Type B pancreatic cell (in vitro differentiated cells): ENCODE results near the gene GFPT1. TPM values are rescaled to one million over a fixed set of nuclear protein-coding genes. Genes with fewer than 3 reads are reported as not detected.
"Not testable (repeated sequence)": the region's sequence is repeated elsewhere in the genome, so short reads cannot be mapped to it uniquely, and the experiment has no call there.

Experiments
- DNase-seq: peaks from one replicate; pipeline ENCODE4 v3.0.0; 2021; ENCODE audit warnings: mixed read lengths; ENCODE audit not compliant: unreplicated experiment; ENCODE audit errors: extremely low spot score
- H3K27ac Mint-ChIP-seq: 2 replicates; pipeline ENCODE4 v1.8.0; 2021; ENCODE audit warnings: mild to moderate bottlenecking, mixed read lengths
- H3K27me3 Mint-ChIP-seq: 2 replicates; pipeline ENCODE4 v1.8.0; 2021; ENCODE audit warnings: mixed read lengths
- H3K36me3 Mint-ChIP-seq: 2 replicates; pipeline ENCODE4 v1.8.0; 2021; ENCODE audit warnings: mixed read lengths
- H3K4me1 Mint-ChIP-seq: one replicate; pipeline ENCODE4 v1.8.0; 2021; ENCODE audit warnings: mixed read lengths; ENCODE audit not compliant: unreplicated experiment
- H3K4me3 Mint-ChIP-seq: 2 replicates; pipeline ENCODE4 v1.8.0; 2021; ENCODE audit warnings: mild to moderate bottlenecking, mixed read lengths
- H3K9me3 Mint-ChIP-seq: 2 replicates; pipeline ENCODE4 v1.8.0; 2021; ENCODE audit warnings: mixed read lengths
- CTCF ChIP-seq: fragments of 200-600 bp; sonication (generic); conservative IDR thresholded peaks from 2 replicates; pipeline ENCODE4 v1.5.0; 2021; ENCODE audit warnings: antibody characterized with exemption, mild to moderate bottlenecking
- total RNA-seq: library from RNA; stranded (reverse); gene quantifications from 2 replicates; pipeline ENCODE4 v1.2.1, GENCODE V29; 2021; ENCODE audit warnings: low replicate concordance

Gene GFPT1
- total RNA-seq, 1 donor from 2014 or later, result 46.0 TPM

- no peaks in the 10 kb centered on the region for H3K4me1 Mint-ChIP-seq
- no peaks in the 10 kb centered on the region for H3K9me3 Mint-ChIP-seq
- no peak for TF ChIP-seq CTCF
- DNase-seq, result no peak
- H3K4me3 Mint-ChIP-seq, result no peak overlapping the region
- H3K27ac Mint-ChIP-seq, result no peak overlapping the region
- H3K27me3 Mint-ChIP-seq, result no peaks in the 10 kb centered on the region
- H3K36me3 Mint-ChIP-seq, result peaks cover 25% of the 10 kb centered on the region
Observed at GRCh38 chr2:69358914-69359313, 28.1 kb downstream of the GFPT1 start.

GRCh38 chr2:69356471-69356870, 30.6 kb downstream of the GFPT1 start:
- no peak overlapping the region for H3K27ac Mint-ChIP-seq

GRCh38 chr2:69354976-69355375, 32.1 kb downstream of the GFPT1 start:
- not testable (repeated sequence) for H3K4me1 Mint-ChIP-seq, H3K9me3 Mint-ChIP-seq, H3K4me3 Mint-ChIP-seq, DNase-seq, H3K27ac Mint-ChIP-seq, H3K27me3 Mint-ChIP-seq
- peaks cover 22% of the 10 kb centered on the region for H3K36me3 Mint-ChIP-seq

More at GRCh38 chr2:69356471-69356870, 30.6 kb downstream of the GFPT1 start:
- no peaks in the 10 kb centered on the region for H3K27me3 Mint-ChIP-seq
- peaks cover 22% of the 10 kb centered on the region for H3K36me3 Mint-ChIP-seq
- no peak for DNase-seq
- H3K4me3 Mint-ChIP-seq, result no peak overlapping the region
- no peaks in the 10 kb centered on the region for H3K9me3 Mint-ChIP-seq
- H3K4me1 Mint-ChIP-seq, result no peaks in the 10 kb centered on the region
- TF ChIP-seq CTCF, result no peak

GRCh38 chr2:69353360-69353759, 33.7 kb downstream of the GFPT1 start:
- Mint-ChIP-seq H3K27me3 (no peaks in the 10 kb centered on the region), H3K4me3 (no peak overlapping the region), H3K27ac (no peak overlapping the region)

GRCh38 chr2:69348781-69349180, 38.2 kb downstream of the GFPT1 start:
- Mint-ChIP-seq H3K27me3 (no peaks in the 10 kb centered on the region), H3K36me3 (peaks cover 18% of the 10 kb centered on the region), H3K4me3 (no peak overlapping the region), H3K27ac (no peak overlapping the region), H3K9me3 (no peaks in the 10 kb centered on the region), H3K4me1 (no peaks in the 10 kb centered on the region)
- TF ChIP-seq CTCF, result no peak
- no peak for DNase-seq

More at GRCh38 chr2:69353360-69353759, 33.7 kb downstream of the GFPT1 start:
- H3K9me3 Mint-ChIP-seq, result no peaks in the 10 kb centered on the region
- no peak for TF ChIP-seq CTCF
- no peaks in the 10 kb centered on the region for H3K4me1 Mint-ChIP-seq
- peaks cover 30% of the 10 kb centered on the region for H3K36me3 Mint-ChIP-seq
- DNase-seq, result no peak

- no peak overlapping the region for H3K27ac Mint-ChIP-seq
- H3K27me3 Mint-ChIP-seq, result no peaks in the 10 kb centered on the region
- H3K36me3 Mint-ChIP-seq, result peaks cover 30% of the 10 kb centered on the region
- no peaks in the 10 kb centered on the region for H3K4me1 Mint-ChIP-seq
- H3K4me3 Mint-ChIP-seq, result no peak overlapping the region
- DNase-seq, result no peak
- TF ChIP-seq CTCF, result no peak
- no peaks in the 10 kb centered on the region for H3K9me3 Mint-ChIP-seq
Observed at GRCh38 chr2:69345434-69345833, 41.6 kb downstream of the GFPT1 start.
